ENCODE results near the gene GUCY2D. TPM values are rescaled to one million over a fixed set of nuclear protein-coding genes. Genes with fewer than 3 reads are reported as not detected.

GUCY2D gene
- total RNA-seq, 1 experiment from 2014 or later, result not detected

- in situ Hi-C loops (cut with HindIII; ENCODE audit: low sequenced_read_pairs), result no loop called here
- peak; percentile 81 for DNase-seq (ENCODE audit: low spot score)
Observed at GRCh38 chr17:7989781-7990655, 12.4 kb upstream of the GUCY2D start.

DNA sequence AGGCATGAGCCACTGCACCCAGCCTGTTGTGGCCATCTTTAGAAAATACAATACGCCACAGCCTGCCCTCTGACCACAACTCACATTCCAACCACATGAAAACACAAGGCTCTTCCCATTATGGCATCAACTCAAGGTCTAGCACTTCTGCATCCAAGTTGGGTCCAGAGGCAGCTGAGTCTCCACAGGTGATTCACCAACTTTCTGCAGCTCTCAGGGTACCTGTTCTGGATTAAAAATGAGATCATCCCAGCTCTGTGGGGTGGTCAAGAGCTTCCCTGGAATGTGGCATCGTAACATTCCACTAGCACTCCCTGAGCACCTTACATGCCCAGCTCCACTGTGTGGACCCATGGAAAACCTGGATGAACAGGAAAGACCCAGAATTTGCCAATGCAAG is 9.9 kb upstream of the GUCY2D start:
- in situ Hi-C loops (cut with HindIII; ENCODE audit: low sequenced_read_pairs), result no loop called here
- DNase-seq (ENCODE audit: low spot score), result no peak

DNA sequence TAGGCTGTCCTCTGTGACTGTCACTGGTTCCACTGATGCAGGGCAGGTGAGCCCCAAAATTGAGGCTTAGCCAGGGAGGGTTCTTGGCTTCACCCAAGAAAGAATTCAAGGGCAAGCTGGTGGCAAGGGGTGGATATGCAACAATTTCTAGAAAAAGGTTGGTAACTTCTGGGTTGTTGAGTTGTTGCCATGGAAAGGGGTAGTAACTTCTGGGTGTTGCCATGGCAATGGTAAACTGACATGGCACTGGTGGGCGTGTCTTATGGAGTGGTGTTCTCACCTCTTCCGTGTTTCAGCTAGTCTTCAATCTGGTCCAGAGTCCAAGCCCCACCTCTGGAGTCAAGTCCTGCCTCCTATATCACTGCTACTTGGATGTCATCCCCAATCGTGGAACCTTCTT is 9.5 kb upstream of the GUCY2D start:
- DNase-seq (ENCODE audit: low spot score), result no peak
- in situ Hi-C loops (cut with HindIII; ENCODE audit: low sequenced_read_pairs), result no loop called here

DNA sequence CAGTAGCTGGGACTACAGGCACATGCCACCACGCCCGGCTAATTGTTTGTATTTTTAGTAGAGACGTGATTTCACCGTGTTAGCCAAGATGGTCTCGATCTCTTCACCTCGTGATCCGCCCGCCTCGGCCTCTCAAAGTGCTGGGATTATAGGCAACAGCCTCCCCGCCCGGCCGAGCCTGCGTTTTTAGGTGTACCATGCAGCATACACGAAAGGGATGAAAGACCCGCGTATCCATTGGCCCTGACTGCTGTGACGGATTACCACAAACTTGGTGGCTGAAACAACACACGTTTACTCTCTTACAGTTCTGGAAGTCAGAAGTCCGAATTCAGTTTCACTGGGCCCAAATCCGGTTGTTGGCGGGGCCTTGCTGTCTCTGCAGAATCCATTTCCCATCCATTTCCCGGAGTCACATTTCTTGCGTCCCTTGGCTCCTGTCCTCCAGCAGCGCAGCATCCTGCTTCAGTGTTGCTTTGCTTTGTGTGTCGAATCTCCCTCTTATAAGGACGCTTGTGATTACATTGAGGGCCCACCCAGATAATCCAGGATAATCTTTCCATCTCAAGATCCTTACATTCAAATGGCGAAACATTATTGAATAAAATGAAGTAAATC is 8.3 kb upstream of the GUCY2D start:
- no peak for DNase-seq (ENCODE audit: low spot score)
- in situ Hi-C loops (cut with HindIII; ENCODE audit: low sequenced_read_pairs), result no loop called here

DNA sequence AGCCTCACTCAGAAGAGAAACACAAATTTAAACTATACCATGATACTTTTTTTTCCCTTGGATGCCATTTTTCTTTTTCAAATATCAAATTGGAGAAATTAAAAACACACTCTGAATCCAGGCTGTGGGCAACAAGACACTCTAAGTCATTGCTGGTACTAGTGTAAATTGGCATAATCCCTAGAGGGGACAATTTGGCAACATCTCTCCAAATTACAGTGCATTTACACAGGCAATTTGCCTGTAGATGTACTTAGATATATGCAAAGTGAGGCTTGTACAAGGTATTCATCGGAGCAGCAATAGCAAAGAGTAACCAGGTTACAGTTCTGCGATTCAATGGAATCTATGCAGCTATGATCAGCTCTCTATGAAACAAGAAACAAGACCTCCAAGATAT is 6.7 kb upstream of the GUCY2D start:
- no peak for DNase-seq (ENCODE audit: low spot score)
- in situ Hi-C loops (cut with HindIII; ENCODE audit: low sequenced_read_pairs), result no loop called here

GRCh38 chr17:7997186-7997585 is 5.2 kb upstream of the GUCY2D start:
- DNase-seq (ENCODE audit: low spot score), result peak; percentile 16
- in situ Hi-C loops (cut with HindIII; ENCODE audit: low sequenced_read_pairs), result no loop called here

GRCh38 chr17:8002721-8003593 is 542 bp downstream of the GUCY2D start:
- no peak for DNase-seq (ENCODE audit: low spot score)
- in situ Hi-C loops (cut with HindIII; ENCODE audit: low sequenced_read_pairs), result no loop called here

DNA sequence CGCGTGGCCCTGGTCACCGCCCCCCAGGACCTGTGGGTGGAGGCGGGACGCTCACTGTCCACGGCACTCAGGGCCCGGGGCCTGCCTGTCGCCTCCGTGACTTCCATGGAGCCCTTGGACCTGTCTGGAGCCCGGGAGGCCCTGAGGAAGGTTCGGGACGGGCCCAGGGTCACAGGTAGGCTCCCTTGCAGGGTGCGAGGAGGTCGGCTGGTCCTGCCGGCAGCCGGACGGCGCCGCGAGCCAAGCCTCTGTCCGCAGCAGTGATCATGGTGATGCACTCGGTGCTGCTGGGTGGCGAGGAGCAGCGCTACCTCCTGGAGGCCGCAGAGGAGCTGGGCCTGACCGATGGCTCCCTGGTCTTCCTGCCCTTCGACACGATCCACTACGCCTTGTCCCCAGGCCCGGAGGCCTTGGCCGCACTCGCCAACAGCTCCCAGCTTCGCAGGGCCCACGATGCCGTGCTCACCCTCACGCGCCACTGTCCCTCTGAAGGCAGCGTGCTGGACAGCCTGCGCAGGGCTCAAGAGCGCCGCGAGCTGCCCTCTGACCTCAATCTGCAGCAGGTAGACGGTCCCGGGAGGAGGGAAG is 1.3 kb downstream of the GUCY2D start:
- in situ Hi-C loops (cut with HindIII; ENCODE audit: low sequenced_read_pairs), result no loop called here
- DNase-seq (ENCODE audit: low spot score), result no peak

DNA sequence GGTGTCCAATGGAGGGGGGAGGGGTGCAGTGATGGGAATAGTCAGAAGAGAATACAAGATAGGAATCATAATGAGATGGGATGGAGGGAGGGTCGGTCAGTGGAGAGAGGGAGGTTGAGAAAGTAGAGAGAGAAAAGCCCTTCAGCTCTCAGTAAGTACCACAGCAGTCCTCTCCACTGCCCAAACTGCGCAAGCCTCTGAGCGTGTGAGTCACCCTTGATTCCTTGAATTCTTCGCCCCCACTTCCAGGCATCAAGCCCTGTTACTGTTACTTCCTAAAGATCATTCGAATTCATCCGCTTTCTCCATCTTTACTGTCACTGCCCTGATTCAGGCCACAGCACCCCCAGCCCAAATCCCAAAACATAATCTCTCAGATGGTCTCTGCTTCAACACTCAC is 2.5 kb downstream of the GUCY2D start:
- in situ Hi-C loops (cut with HindIII; ENCODE audit: low sequenced_read_pairs), result no loop called here

GRCh38 chr17:8005357-8005756 is 2.9 kb downstream of the GUCY2D start:
- in situ Hi-C loops (cut with HindIII; ENCODE audit: low sequenced_read_pairs), result no loop called here
- no peak for DNase-seq (ENCODE audit: low spot score)

More for the DNA sequence above, 2.5 kb downstream of the GUCY2D start:
- DNase-seq (ENCODE audit: low spot score), result no peak

- DNase-seq (ENCODE audit: low spot score), result peak; percentile 11
- in situ Hi-C loops (cut with HindIII; ENCODE audit: low sequenced_read_pairs), result no loop called here
Observed at GRCh38 chr17:8005967-8006730, 3.7 kb downstream of the GUCY2D start.

DNA sequence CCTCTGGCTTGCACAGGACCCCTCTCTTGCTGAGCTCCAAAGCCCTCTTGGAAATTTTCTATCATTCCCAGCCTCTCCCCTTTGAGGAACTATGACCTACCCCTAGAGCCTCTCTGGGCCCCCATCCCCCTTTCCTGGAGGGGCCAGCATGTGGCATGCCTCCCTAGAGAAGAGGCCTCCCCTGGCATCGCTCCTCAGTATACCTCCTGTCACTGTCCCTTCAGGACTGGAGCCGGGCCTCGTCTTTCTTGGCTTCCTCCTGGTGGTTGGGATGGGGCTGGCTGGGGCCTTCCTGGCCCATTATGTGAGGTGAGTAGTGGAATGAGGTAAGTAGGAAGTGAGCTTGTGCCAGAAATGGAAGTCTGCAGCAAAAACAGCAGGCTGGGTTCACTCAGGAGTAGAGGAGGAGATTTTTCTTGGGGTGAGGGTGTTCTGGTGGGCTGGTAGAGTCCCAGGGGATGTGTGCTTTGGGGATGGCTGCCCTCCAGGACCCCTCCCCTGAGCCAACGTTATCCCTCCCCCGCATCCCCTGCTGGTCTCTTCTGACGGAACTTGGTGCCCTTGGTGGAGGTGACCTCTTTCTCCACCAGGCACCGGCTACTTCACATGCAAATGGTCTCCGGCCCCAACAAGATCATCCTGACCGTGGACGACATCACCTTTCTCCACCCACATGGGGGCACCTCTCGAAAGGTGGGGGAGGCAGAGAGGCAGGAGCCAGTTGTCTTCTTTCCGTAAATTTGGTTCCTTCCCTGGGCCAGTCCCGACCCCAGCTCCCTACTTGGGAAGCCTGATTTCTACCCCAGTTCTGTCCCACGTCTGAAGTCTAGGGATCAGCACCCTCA is 4.6 kb downstream of the GUCY2D start:
- in situ Hi-C loops (cut with HindIII; ENCODE audit: low sequenced_read_pairs), result no loop called here
- DNase-seq (ENCODE audit: low spot score), result no peak

DNA sequence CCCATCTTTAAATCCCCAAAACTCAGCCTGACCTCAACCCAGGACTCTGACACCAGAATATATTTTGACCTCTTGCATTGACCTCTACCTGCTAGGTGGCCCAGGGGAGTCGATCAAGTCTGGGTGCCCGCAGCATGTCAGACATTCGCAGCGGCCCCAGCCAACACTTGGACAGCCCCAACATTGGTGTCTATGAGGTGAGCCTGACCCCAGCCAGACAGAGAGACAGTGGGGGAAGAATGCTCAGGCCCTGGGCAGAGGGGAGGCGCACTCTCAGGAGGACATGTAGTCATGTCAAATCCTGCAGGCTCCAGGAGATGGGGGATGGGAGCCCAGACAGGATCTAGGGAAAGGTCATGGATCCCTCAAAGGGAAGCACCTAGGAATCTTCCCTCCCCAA is 5.4 kb downstream of the GUCY2D start:
- DNase-seq (ENCODE audit: low spot score), result no peak
- in situ Hi-C loops (cut with HindIII; ENCODE audit: low sequenced_read_pairs), result no loop called here

GRCh38 chr17:8012045-8012580 is 9.7 kb downstream of the GUCY2D start:
- DNase-seq (ENCODE audit: low spot score), result no peak

GRCh38 chr17:8012996-8013640 is 10.7 kb downstream of the GUCY2D start:
- in situ Hi-C loops (cut with HindIII; ENCODE audit: low sequenced_read_pairs), result no loop called here
- no peak for DNase-seq (ENCODE audit: low spot score)

More at GRCh38 chr17:8012045-8012580, 9.7 kb downstream of the GUCY2D start:
- in situ Hi-C loops (cut with HindIII; ENCODE audit: low sequenced_read_pairs), result no loop called here

DNA sequence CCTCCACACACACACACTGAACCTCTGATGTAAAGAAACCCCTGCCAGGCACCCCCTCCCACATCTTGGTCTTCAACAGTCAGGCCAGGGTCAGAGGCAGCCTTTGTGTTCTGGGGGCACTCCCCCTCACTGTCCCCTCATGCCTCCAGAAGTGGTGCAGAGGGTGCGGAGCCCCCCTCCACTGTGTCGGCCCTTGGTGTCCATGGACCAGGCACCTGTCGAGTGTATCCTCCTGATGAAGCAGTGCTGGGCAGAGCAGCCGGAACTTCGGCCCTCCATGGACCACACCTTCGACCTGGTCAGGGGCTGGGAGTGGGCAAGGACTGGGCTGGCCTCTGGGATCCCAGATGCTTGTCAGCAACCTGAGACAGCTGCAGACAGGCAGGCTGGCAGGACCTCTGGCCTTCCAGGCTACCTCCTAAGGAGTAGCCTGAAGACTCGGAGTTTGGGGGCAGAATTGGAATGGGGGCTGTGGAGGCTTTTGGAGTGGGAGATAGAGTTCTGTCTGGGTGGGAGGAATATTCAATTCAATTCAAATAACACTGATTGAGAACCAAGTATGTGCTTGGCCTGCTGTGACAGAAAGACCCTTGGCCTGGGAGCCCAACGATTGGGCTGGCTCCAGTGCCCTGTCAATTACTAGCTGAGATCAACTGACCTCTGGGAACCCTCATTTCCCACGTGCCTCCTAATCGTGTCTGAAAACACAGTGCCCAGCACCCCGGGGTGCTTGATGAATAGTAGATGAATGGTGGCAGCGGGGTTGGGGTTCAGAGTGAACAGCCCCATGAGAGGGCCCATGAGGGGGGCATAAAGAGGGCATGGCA is 11.5 kb downstream of the GUCY2D start:
- in situ Hi-C loops (cut with HindIII; ENCODE audit: low sequenced_read_pairs), result no loop called here
- DNase-seq (ENCODE audit: low spot score), result no peak

GRCh38 chr17:8014558-8014850 is 12.1 kb downstream of the GUCY2D start:
- in situ Hi-C loops (cut with HindIII; ENCODE audit: low sequenced_read_pairs), result no loop called here
- DNase-seq (ENCODE audit: low spot score), result no peak
